Trophoblast cell (in vitro differentiated cells and primary cell): ENCODE results near the gene IBTK.

ENCODE experiments used
- DNase-seq, 2 donors: peaks; one replicate each; pipeline ENCODE4 v3.0.0-alpha.2; 2016
- H2AFZ ChIP-seq: 2 replicates; pipeline ENCODE4 v1.6.1; 2013; ENCODE audit warnings: low read length, moderate library complexity, mild to moderate bottlenecking; ENCODE audit not compliant: insufficient read depth, poor library complexity
- H2AK5ac ChIP-seq: 2 replicates; pipeline ENCODE4 v1.6.1; 2013; ENCODE audit warnings: mild to moderate bottlenecking, low read length
- H2BK120ac ChIP-seq: 2 replicates; pipeline ENCODE4 v1.6.1; 2013; ENCODE audit warnings: low read length, mild to moderate bottlenecking, moderate library complexity; ENCODE audit not compliant: insufficient read depth, poor library complexity
- H2BK12ac ChIP-seq: 2 replicates; pipeline ENCODE4 v1.6.1; 2013; ENCODE audit warnings: mild to moderate bottlenecking, low read length, moderate library complexity
- H2BK5ac ChIP-seq: 2 replicates; pipeline ENCODE4 v1.6.1; 2013; ENCODE audit warnings: low read length, low read depth, moderate library complexity, mild to moderate bottlenecking; ENCODE audit not compliant: poor library complexity
- H3K14ac ChIP-seq: 2 replicates; pipeline ENCODE4 v1.6.1; 2013; ENCODE audit warnings: mild to moderate bottlenecking, low read length
- H3K18ac ChIP-seq: 2 replicates; pipeline ENCODE4 v1.6.1; 2013; ENCODE audit warnings: mild to moderate bottlenecking, low read length
- H3K23ac ChIP-seq: 2 replicates; pipeline ENCODE4 v1.6.1; 2013; ENCODE audit warnings: low read length
- H3K27ac ChIP-seq: 2 replicates; pipeline ENCODE4 v1.5.1; 2013; ENCODE audit warnings: low read depth, mild to moderate bottlenecking, inconsistent platforms, low read length, moderate library complexity
- H3K27me3 ChIP-seq: 2 replicates; pipeline ENCODE4 v1.6.1; 2013; ENCODE audit warnings: inconsistent platforms, mild to moderate bottlenecking, low read length, moderate library complexity; ENCODE audit not compliant: insufficient read depth
- H3K36me3 ChIP-seq, 2 experiments: 1 replicate in 1 of 2; 2 replicates in 1 of 2; pipeline ENCODE4 v1.6.1; 2013; ENCODE audit warnings: low read length in 2 of 2, mild to moderate bottlenecking in 2 of 2, moderate library complexity in 1 of 2; ENCODE audit not compliant: insufficient read depth in 2 of 2, control insufficient read depth in 1 of 2
- H3K4ac ChIP-seq: 2 replicates; pipeline ENCODE4 v1.6.1; 2013; ENCODE audit warnings: low read depth, mild to moderate bottlenecking, low read length, moderate library complexity
- H3K4me1 ChIP-seq, 2 experiments: 1 replicate in 1 of 2; 2 replicates in 1 of 2; pipeline ENCODE4 v1.6.1; 2013; ENCODE audit warnings: low read length in 2 of 2, mild to moderate bottlenecking in 2 of 2, moderate library complexity in 1 of 2; ENCODE audit not compliant: insufficient read depth in 2 of 2, control insufficient read depth in 1 of 2
- H3K4me2 ChIP-seq: 2 replicates; pipeline ENCODE4 v1.6.1; 2013; ENCODE audit warnings: inconsistent platforms, mild to moderate bottlenecking, low read length, moderate library complexity
- H3K4me3 ChIP-seq: 2 replicates; pipeline ENCODE4 v1.5.1; 2013; ENCODE audit warnings: mild to moderate bottlenecking, low read depth, low read length, inconsistent platforms
- H3K79me1 ChIP-seq: one replicate; pipeline ENCODE4 v1.6.1; 2013; ENCODE audit warnings: low read length
- H3K79me2 ChIP-seq: 2 replicates; pipeline ENCODE4 v1.6.1; 2013; ENCODE audit warnings: low read length, mild to moderate bottlenecking; ENCODE audit not compliant: control insufficient read depth, insufficient read depth, poor library complexity
- H3K9ac ChIP-seq: 2 replicates; pipeline ENCODE4 v1.6.1; 2013; ENCODE audit warnings: mild to moderate bottlenecking, low read length
- H3K9me3 ChIP-seq: 2 replicates; pipeline ENCODE4 v1.6.1; 2013; ENCODE audit warnings: low read depth, mild to moderate bottlenecking, control low read depth, inconsistent platforms, low read length; ENCODE audit not compliant: insufficient read depth
- H4K12ac ChIP-seq: 2 replicates; pipeline ENCODE4 v1.6.1; 2013; ENCODE audit warnings: low read depth, mild to moderate bottlenecking, low read length, moderate library complexity
- H4K8ac ChIP-seq: 2 replicates; pipeline ENCODE4 v1.6.1; 2013; ENCODE audit warnings: low read depth, mild to moderate bottlenecking, low read length, moderate library complexity
- H4K91ac ChIP-seq: one replicate; pipeline ENCODE4 v1.6.1; 2013; ENCODE audit warnings: low read depth, mild to moderate bottlenecking, low read length, moderate library complexity
- WGBS: extraction: QIAGEN DNeasy Blood & Tissue Kit; methylation state at CpG from one replicate; pipeline ENCODE4 v1.1.7; 2013; ENCODE audit warnings: missing lambda C conversion rate; ENCODE audit not compliant: insufficient read length, insufficient coverage; ENCODE audit errors: extremely low coverage; 5-methylcytosine and 5-hydroxymethylcytosine counted together

IBTK gene

GRCh38 chr6:82195619-82196018 lies 51.9 kb downstream of the IBTK start:
- Histone ChIP-seq H3K4me2 (no peak overlapping the region), H3K14ac (no peak overlapping the region), H4K8ac (no peak overlapping the region), H2BK12ac (no peak overlapping the region), H3K18ac (no peak overlapping the region), H3K79me1 (no peaks in the 10 kb centered on the region), H3K36me3 (peaks cover 9 to 18% of the 10 kb centered on the region in 2 experiments), H3K79me2 (no peaks in the 10 kb centered on the region), H2AFZ (no peak overlapping the region), H2BK120ac (no peak overlapping the region), H3K9me3 (no peaks in the 10 kb centered on the region), H3K4me3 (no peak overlapping the region), H3K9ac (no peak overlapping the region), H3K23ac (no peak overlapping the region), H2AK5ac (no peak overlapping the region), H3K27ac (no peak overlapping the region), H3K4me1 (no peaks in the 10 kb centered on the region), H4K91ac (no peak overlapping the region), H4K12ac (no peak overlapping the region), H3K27me3 (no peaks in the 10 kb centered on the region), H3K4ac (no peak overlapping the region), H2BK5ac (no peak overlapping the region)
- peak in 1 of 2 donors; percentile 27 for DNase-seq
- no CpG with 5 or more reads among the region's 4 CpGs for WGBS

- no peak overlapping the region for H3K18ac ChIP-seq
- no peak overlapping the region for H2BK5ac ChIP-seq
- no peak overlapping the region for H3K14ac ChIP-seq
- WGBS, result no CpG with 5 or more reads among the region's 3 CpGs
- H3K36me3 ChIP-seq, result peaks cover 3 to 7% of the 10 kb centered on the region in 2 experiments
- H2BK12ac ChIP-seq, result no peak overlapping the region
- no peak overlapping the region for H4K91ac ChIP-seq
- no peak overlapping the region for H2AFZ ChIP-seq
- no peaks in the 10 kb centered on the region for H3K79me2 ChIP-seq
- H3K23ac ChIP-seq, result no peak overlapping the region
- H4K8ac ChIP-seq, result no peak overlapping the region
- no peaks in the 10 kb centered on the region for H3K27me3 ChIP-seq
- H3K4me2 ChIP-seq, result no peak overlapping the region
- H3K79me1 ChIP-seq, result no peaks in the 10 kb centered on the region
- DNase-seq, result no peak
- H3K4me3 ChIP-seq, result no peak overlapping the region
- H3K27ac ChIP-seq, result no peak overlapping the region
- H4K12ac ChIP-seq, result no peak overlapping the region
- no peaks in the 10 kb centered on the region for H3K9me3 ChIP-seq
- no peak overlapping the region for H2BK120ac ChIP-seq
- H3K9ac ChIP-seq, result no peak overlapping the region
- H2AK5ac ChIP-seq, result no peak overlapping the region
- no peak overlapping the region for H3K4ac ChIP-seq
- H3K4me1 ChIP-seq, result no peaks in the 10 kb centered on the region
Measured at GRCh38 chr6:82185948-82186535, 61.5 kb downstream of the IBTK start.

GRCh38 chr6:82183642-82184282 lies 63.8 kb downstream of the IBTK start:
- Histone ChIP-seq H2BK120ac (no peak overlapping the region), H2AK5ac (no peak overlapping the region), H3K23ac (no peak overlapping the region), H3K27me3 (no peaks in the 10 kb centered on the region), H3K27ac (no peak overlapping the region), H3K4ac (no peak overlapping the region), H2AFZ (no peak overlapping the region), H2BK5ac (no peak overlapping the region), H3K18ac (no peak overlapping the region), H3K4me2 (no peak overlapping the region), H4K91ac (no peak overlapping the region), H3K9me3 (no peaks in the 10 kb centered on the region), H2BK12ac (no peak overlapping the region), H4K8ac (no peak overlapping the region), H3K4me3 (no peak overlapping the region), H3K79me2 (no peaks in the 10 kb centered on the region), H3K4me1 (no peaks in the 10 kb centered on the region), H3K36me3 (peaks cover 6 to 7% of the 10 kb centered on the region in 2 experiments), H4K12ac (no peak overlapping the region), H3K9ac (no peak overlapping the region), H3K79me1 (no peaks in the 10 kb centered on the region), H3K14ac (no peak overlapping the region)
- DNase-seq, result no peak

- Histone ChIP-seq H3K27ac (no peak overlapping the region), H3K79me1 (no peaks in the 10 kb centered on the region), H3K18ac (no peak overlapping the region), H3K4me3 (no peak overlapping the region), H2AK5ac (no peak overlapping the region), H3K14ac (no peak overlapping the region), H4K91ac (no peak overlapping the region), H3K36me3 (peaks cover 3 to 5% of the 10 kb centered on the region in 2 experiments), H4K12ac (no peak overlapping the region), H3K4me2 (no peak overlapping the region), H3K79me2 (no peaks in the 10 kb centered on the region), H3K27me3 (no peaks in the 10 kb centered on the region), H2BK120ac (no peak overlapping the region), H4K8ac (no peak overlapping the region), H2AFZ (no peak overlapping the region), H2BK12ac (no peak overlapping the region), H3K4ac (no peak overlapping the region), H3K9ac (no peak overlapping the region), H2BK5ac (no peak overlapping the region), H3K23ac (no peak overlapping the region), H3K4me1 (no peaks in the 10 kb centered on the region), H3K9me3 (no peaks in the 10 kb centered on the region)
- WGBS, result no CpG with 5 or more reads among the region's 1 CpG
- DNase-seq, result peak; percentile 25 to 53
Measured at GRCh38 chr6:82182756-82183155, 64.8 kb downstream of the IBTK start.
